ENCODE results near the gene KIAA0825. TPM values are rescaled to one million over a fixed set of nuclear protein-coding genes. Genes with fewer than 3 reads are reported as not detected.

The KIAA0825 gene
- polyA plus RNA-seq, 1 of the 3 experiments (the other 2 are of a cell fraction) = 0.61 TPM

DNA sequence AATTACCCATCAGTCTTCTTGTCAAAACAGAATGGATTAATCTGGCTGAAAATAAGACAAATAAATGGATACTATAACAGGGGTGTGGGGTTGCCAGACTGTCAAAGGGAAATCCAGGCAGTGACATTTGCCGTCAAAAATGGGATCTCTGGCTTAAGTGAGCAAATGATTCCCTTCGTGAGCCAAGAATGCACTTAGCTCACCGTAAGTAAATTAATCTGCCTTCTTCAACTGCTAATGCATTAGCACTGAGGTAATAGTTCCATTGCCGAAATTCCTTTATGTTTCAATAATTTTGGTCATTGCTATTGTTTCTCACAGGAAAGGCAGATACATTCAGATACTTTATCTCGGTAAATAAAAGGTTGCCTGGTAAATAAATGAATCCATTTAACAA is 377.8 kb downstream of the KIAA0825 start (continued):
- TF ChIP-seq RAD21 (IDR thresholded peaks at IDR 0.05; ENCODE audit: low read length) (no peak; the same call in 1 of the 2 replicates), FOSL2 (IDR thresholded peaks at IDR 0.05; ENCODE audit: borderline replicate concordance, low read depth) (peak; percentile 38), EP300 (IDR thresholded peaks at IDR 0.05; ENCODE audit: borderline replicate concordance in 1 of 2, low read depth in 1 of 2, low read length in 1 of 2) (peak; percentile 60 to 92; a peak in 3 of 4 replicates), NFIC (IDR thresholded peaks at IDR 0.05; ENCODE audit: borderline replicate concordance) (peak; percentile 95), EZH2phosphoT487 (IDR thresholded peaks at IDR 0.05; ENCODE audit: borderline replicate concordance, low read depth) (no peak), GATA2 (CRISPR knock-in tag; IDR thresholded peaks at IDR 0.05) (no peak), TAF1 (IDR thresholded peaks at IDR 0.05; ENCODE audit: borderline replicate concordance, low read depth, low read length) (peak; percentile 57; the same call in 1 of the 2 replicates), FOXM1 (IDR thresholded peaks at IDR 0.05; ENCODE audit: low read depth) (peak; percentile 92)
- TF ChIP-seq, protein P1, sequence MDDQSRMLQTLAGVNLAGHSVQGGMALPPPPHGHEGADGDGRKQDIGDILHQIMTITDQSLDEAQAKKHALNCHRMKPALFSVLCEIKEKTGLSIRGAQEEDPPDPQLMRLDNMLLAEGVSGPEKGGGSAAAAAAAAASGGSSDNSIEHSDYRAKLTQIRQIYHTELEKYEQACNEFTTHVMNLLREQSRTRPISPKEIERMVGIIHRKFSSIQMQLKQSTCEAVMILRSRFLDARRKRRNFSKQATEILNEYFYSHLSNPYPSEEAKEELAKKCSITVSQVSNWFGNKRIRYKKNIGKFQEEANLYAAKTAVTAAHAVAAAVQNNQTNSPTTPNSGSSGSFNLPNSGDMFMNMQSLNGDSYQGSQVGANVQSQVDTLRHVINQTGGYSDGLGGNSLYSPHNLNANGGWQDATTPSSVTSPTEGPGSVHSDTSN (IDR thresholded peaks at IDR 0.05) = peak; percentile 90

- CTCF ChIA-PET = interaction anchor here (1.5 kb wide), 1 partner anchor 18 kb away, joined by 4 read pairs; no protein-coding TSS in a partner anchor
These were observed 378.3 kb downstream of the KIAA0825 start for GRCh38 chr5:94240134-94240533.

DNA sequence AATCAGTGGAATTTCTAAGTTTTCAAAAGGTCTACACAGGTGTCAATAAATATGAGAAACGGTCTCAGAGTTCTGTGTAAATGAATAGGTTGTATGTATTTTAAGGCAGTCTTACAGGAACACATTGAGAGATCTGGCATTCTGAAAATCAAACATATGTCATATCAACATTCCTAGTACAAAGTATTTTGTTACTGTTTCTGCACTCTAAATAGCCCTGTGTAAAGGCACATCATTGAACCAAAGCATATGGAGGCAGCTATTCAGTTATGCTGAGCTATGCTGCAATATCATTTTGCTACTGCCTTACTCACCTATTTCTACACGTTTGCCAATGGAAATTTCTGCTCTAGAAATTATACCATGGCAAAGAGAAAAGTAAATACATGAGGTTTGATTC is 379.1 kb downstream of the KIAA0825 start:
- TF ChIP-seq TCF12 (IDR thresholded peaks at IDR 0.05) (no peak), MXI1 (IDR thresholded peaks at IDR 0.05; ENCODE audit: low read depth, low read length) (no peak), USF1 (IDR thresholded peaks at IDR 0.05; ENCODE audit: borderline replicate concordance, low read depth) (no peak), TEAD4 (IDR thresholded peaks at IDR 0.05; ENCODE audit: borderline replicate concordance, insufficient read depth) (no peak), RXRA (IDR thresholded peaks at IDR 0.05; ENCODE audit: borderline replicate concordance, low read depth) (no peak), NRF1 (IDR thresholded peaks at IDR 0.05; ENCODE audit: low read depth, low read length) (no peak), POLR2AphosphoS5 (IDR thresholded peaks at IDR 0.05; ENCODE audit: low read depth, low read length) (no peak)
- TF ChIP-seq, protein P2, sequence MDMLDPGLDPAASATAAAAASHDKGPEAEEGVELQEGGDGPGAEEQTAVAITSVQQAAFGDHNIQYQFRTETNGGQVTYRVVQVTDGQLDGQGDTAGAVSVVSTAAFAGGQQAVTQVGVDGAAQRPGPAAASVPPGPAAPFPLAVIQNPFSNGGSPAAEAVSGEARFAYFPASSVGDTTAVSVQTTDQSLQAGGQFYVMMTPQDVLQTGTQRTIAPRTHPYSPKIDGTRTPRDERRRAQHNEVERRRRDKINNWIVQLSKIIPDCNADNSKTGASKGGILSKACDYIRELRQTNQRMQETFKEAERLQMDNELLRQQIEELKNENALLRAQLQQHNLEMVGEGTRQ (IDR thresholded peaks at IDR 0.05; ENCODE audit: borderline replicate concordance, low read depth, low read length) = no peak
- Histone ChIP-seq H3F3A (replicated peaks; ENCODE audit: insufficient read depth) (no peaks in the 10 kb centered on the region), H3K4me1 (ENCODE audit: control insufficient read depth in 1 of 2, insufficient read depth in 2 of 2, low read depth in 1 of 2, low read length in 1 of 2) (peaks cover 6 to 7% of the 10 kb centered on the region in 2 experiments; a peak in 3 of 4 replicates), H3K4me3 (ENCODE audit: low read depth in 2 of 2, low read length in 1 of 2) (no peak overlapping the region), H3K36me3 (replicated peaks in 1 of 2; ENCODE audit: control insufficient read depth in 1 of 2, insufficient read depth in 2 of 2, low read length in 1 of 2) (no peaks in the 10 kb centered on the region), H4K20me1 (ENCODE audit: insufficient read depth) (no peaks in the 10 kb centered on the region), H3K9ac (no peak overlapping the region), H3K4me2 (no peak overlapping the region), H3K9me2 (no peaks in the 10 kb centered on the region), H3K27me3 (ENCODE audit: insufficient read depth) (no peaks in the 10 kb centered on the region), H3K79me2 (ENCODE audit: insufficient read depth) (no peaks in the 10 kb centered on the region), H3K27ac (ENCODE audit: low read depth in 2 of 2, low read length in 1 of 2) (peak overlapping the region; percentile 61 to 87; a peak in 2 of 4 replicates), H3K9me3 (no peaks in the 10 kb centered on the region), H2AFZ (ENCODE audit: low read depth) (no peak overlapping the region)
- POLR2A ChIA-PET = no interaction called here
- CTCF ChIA-PET = interaction anchor here (1.5 kb wide), 1 partner anchor 17 kb away, joined by 4 read pairs; no protein-coding TSS in a partner anchor
- DNase-seq = no peak
- 72% methylated on average over 2 of the region's 2 CpGs for WGBS (ENCODE audit: low lambda C conversion rate)

More at GRCh38 chr5:94240134-94240533, 378.3 kb downstream of the KIAA0825 start:
- H3K4me2 ChIP-seq = 0 out of 2 replicates have a peak overlapping the region, but pooled peaks have one; percentile 28
- TF ChIP-seq, protein P2 (IDR thresholded peaks at IDR 0.05; ENCODE audit: borderline replicate concordance, low read depth, low read length) = no peak
- TF ChIP-seq SIN3A (IDR thresholded peaks at IDR 0.05; ENCODE audit: borderline replicate concordance, low read depth, low read length) = no peak
- no peaks in the 10 kb centered on the region for H3F3A ChIP-seq (replicated peaks; ENCODE audit: insufficient read depth)
- no peak overlapping the region for H2AFZ ChIP-seq (ENCODE audit: low read depth)
- H3K9me3 ChIP-seq = no peaks in the 10 kb centered on the region
- no peak overlapping the region for H3K9ac ChIP-seq
- H3K27ac ChIP-seq (ENCODE audit: low read depth in 2 of 2, low read length in 1 of 2) = peak overlapping the region; percentile 61 to 87
- H3K4me3 ChIP-seq (ENCODE audit: low read depth in 2 of 2, low read length in 1 of 2) = no peak overlapping the region
- POLR2A ChIA-PET = no interaction called here
- H3K9me2 ChIP-seq = no peaks in the 10 kb centered on the region
- no peaks in the 10 kb centered on the region for H4K20me1 ChIP-seq (ENCODE audit: insufficient read depth)
- WGBS (ENCODE audit: low lambda C conversion rate) = 59% methylated on average over 3 of the region's 3 CpGs
- H3K79me2 ChIP-seq (ENCODE audit: insufficient read depth) = no peaks in the 10 kb centered on the region
- no peaks in the 10 kb centered on the region for H3K36me3 ChIP-seq (replicated peaks in 1 of 2; ENCODE audit: control insufficient read depth in 1 of 2, insufficient read depth in 2 of 2, low read length in 1 of 2)
- H3K4me1 ChIP-seq (ENCODE audit: control insufficient read depth in 1 of 2, insufficient read depth in 2 of 2, low read depth in 1 of 2, low read length in 1 of 2) = peaks cover 6 to 7% of the 10 kb centered on the region in 2 experiments; a peak in 3 of 4 replicates
- no peak for DNase-seq
- no peaks in the 10 kb centered on the region for H3K27me3 ChIP-seq (ENCODE audit: insufficient read depth)
